A549 (cell line): ENCODE data around the gene DOK6. TPM values are rescaled to one million over a fixed set of nuclear protein-coding genes. Genes with fewer than 3 reads are reported as not detected.

Experiments
- ATAC-seq, 2 experiments: fragments of 200-7000 bp in 1 of 2; fragments of >200 bp in 1 of 2; cut with Nextera tagmentation in 1 of 2; cut with Tn5 transposase in 1 of 2; 3 replicates each; pipeline versions ENCODE4 v1.8.0 to v1.9.1; 2018 to 2020; ENCODE audit warnings: mild to moderate bottlenecking in 1 of 2, moderate library complexity in 1 of 2
- CTCF ChIA-PET: fragments of 300-600 bp; sonication (Branson Sonifier 250); formaldehyde crosslinking; extraction: SDS; loops from one replicate; lab custom pipeline; 2021; ENCODE audit warnings: antibody characterized with exemption, inconsistent platforms; lab: Yijun Ruan, JAX
- POLR2A ChIA-PET: fragments of 350-600 bp; formaldehyde crosslinking; extraction: SDS; loops from one replicate; lab custom pipeline; 2021; ENCODE audit warnings: antibody characterized with exemption, inconsistent platforms; lab: Yijun Ruan, JAX
- DNase-seq, 2 experiments: peaks; one replicate each; pipeline versions ENCODE4 v3.0.0 to v3.0.0-alpha.2; 2011 to 2016; ENCODE audit warnings: low read depth in 1 of 2, low spot score in 1 of 2
- FAIRE-seq: peaks from 2 replicates; lab custom pipeline; 2011; peaks lifted over from hg19 to GRCh38; lab: Jason Lieb, UNC
- H3K27ac ChIP-seq, 2 experiments: fragments of >200 bp; sonication (Bioruptor Twin); formaldehyde crosslinking; 3 replicates each; pipeline ENCODE4 v1.5.1; 2016 to 2017
- H3K4me1 ChIP-seq: fragments of >200 bp; sonication (Bioruptor Twin); formaldehyde crosslinking; 3 replicates; pipeline ENCODE4 v1.6.1; 2016
- H3K4me2 ChIP-seq: fragments of >200 bp; sonication (Bioruptor Twin); formaldehyde crosslinking; 3 replicates; pipeline ENCODE4 v1.6.1; 2016
- H3K4me3 ChIP-seq: fragments of >200 bp; sonication (Bioruptor Twin); formaldehyde crosslinking; 3 replicates; pipeline ENCODE4 v1.5.1; 2016
- H3K9me3 ChIP-seq: fragments of >200 bp; sonication (Bioruptor Twin); formaldehyde crosslinking; 3 replicates; pipeline ENCODE4 v1.6.1; 2016
- BHLHE40 ChIP-seq: IDR thresholded peaks from 2 replicates; pipeline ENCODE4 v1.6.1; 2012; ENCODE audit warnings: low read depth, low read length, inconsistent platforms
- CBX2 ChIP-seq: fragments of 200-600 bp; sonication (generic); IDR thresholded peaks from 2 replicates; pipeline ENCODE4 v1.6.1; 2016; ENCODE audit warnings: low read depth, mild to moderate bottlenecking, borderline replicate concordance
- CEBPB ChIP-seq, 2 experiments: fragments of >200 bp in 1 of 2; sonication (Bioruptor Twin) in 1 of 2; formaldehyde crosslinking in 1 of 2; IDR thresholded peaks; 2 replicates each; pipeline ENCODE4 v1.6.1; 2012 to 2016
- EHF ChIP-seq: fragments of 250-450 bp; sonication (Bioruptor Pico); IDR thresholded peaks from 2 replicates; pipeline ENCODE4 v1.5.0; 2020; ENCODE audit warnings: mild to moderate bottlenecking
- ESRRA ChIP-seq: fragments of 150-350 bp; IDR thresholded peaks from 2 replicates; pipeline ENCODE4 v1.6.1; 2014; ENCODE audit warnings: mild to moderate bottlenecking, low read length, borderline replicate concordance
- FOSL2 ChIP-seq, 2 experiments: fragments of 450-650 bp in 1 of 2; fragments of >200 bp in 1 of 2; sonication (Bioruptor Twin) in 1 of 2; formaldehyde crosslinking; IDR thresholded peaks; 2 replicates each; pipeline versions ENCODE4 v1.5.0 to v1.6.1; 2016 to 2020; ENCODE audit warnings: mild to moderate bottlenecking in 1 of 2, moderate library complexity in 1 of 2
- HOXA7 ChIP-seq: fragments of 250-450 bp; sonication (Bioruptor Pico); IDR thresholded peaks from 2 replicates; pipeline ENCODE4 v1.5.0; 2020; ENCODE audit warnings: mild to moderate bottlenecking, moderate library complexity
- JUN ChIP-seq, 2 experiments: fragments of >200 bp; sonication (Bioruptor Twin); formaldehyde crosslinking; IDR thresholded peaks; 2 replicates in 1 of 2; 3 replicates in 1 of 2; pipeline ENCODE4 v1.6.1; 2016 to 2017
- MAFK ChIP-seq: fragments of 450-650 bp; IDR thresholded peaks from 2 replicates; pipeline ENCODE4 v1.6.1; 2014; ENCODE audit not compliant: partially characterized antibody
- MAZ ChIP-seq: fragments of 150-350 bp; IDR thresholded peaks from 2 replicates; pipeline ENCODE4 v1.6.1; 2014; ENCODE audit warnings: antibody characterized with exemption, low read depth, low read length, borderline replicate concordance
- MYC ChIP-seq: IDR thresholded peaks from 2 replicates; pipeline ENCODE4 v1.6.1; 2012; ENCODE audit warnings: mild to moderate bottlenecking, inconsistent platforms, low read length, improper control_type of control experiment, borderline replicate concordance
- NR3C1 ChIP-seq: fragments of >200 bp; sonication (Bioruptor Twin); formaldehyde crosslinking; IDR thresholded peaks from 3 replicates; pipeline ENCODE4 v1.6.1; 2017
- POLR2A ChIP-seq: IDR thresholded peaks from 2 replicates; pipeline ENCODE4 v1.6.1; 2012; ENCODE audit warnings: mild to moderate bottlenecking, low read length
- POLR2AphosphoS2 ChIP-seq: conservative IDR thresholded peaks from 2 replicates; pipeline ENCODE4 v1.6.1; 2012; ENCODE audit warnings: low read length, improper control_type of control experiment, inconsistent platforms
- RAD21 ChIP-seq, 2 experiments: fragments of >200 bp in 1 of 2; sonication (Bioruptor Twin) in 1 of 2; formaldehyde crosslinking in 1 of 2; IDR thresholded peaks in 1 of 2; conservative IDR thresholded peaks in 1 of 2; 2 replicates in 1 of 2; 3 replicates in 1 of 2; pipeline ENCODE4 v1.6.1; 2012 to 2018; ENCODE audit warnings: inconsistent platforms in 1 of 2
- RARB ChIP-seq: fragments of 250-450 bp; sonication (Bioruptor Pico); IDR thresholded peaks from 2 replicates; pipeline ENCODE4 v1.8.0; 2021; ENCODE audit warnings: mild to moderate bottlenecking, moderate library complexity
- RFX5 ChIP-seq: fragments of 450-650 bp; IDR thresholded peaks from 2 replicates; pipeline ENCODE4 v1.7.1; 2014; ENCODE audit warnings: antibody characterized with exemption, mild to moderate bottlenecking, moderate library complexity
- RNF2 ChIP-seq: fragments of 200-600 bp; sonication (generic); IDR thresholded peaks from 2 replicates; pipeline ENCODE4 v1.6.1; 2016; ENCODE audit warnings: low read depth, mild to moderate bottlenecking, antibody characterized with exemption, moderate library complexity, borderline replicate concordance
- SMC3 ChIP-seq: fragments of >200 bp; sonication (Bioruptor Twin); formaldehyde crosslinking; IDR thresholded peaks from 3 replicates; pipeline ENCODE4 v1.6.1; 2018; ENCODE audit warnings: inconsistent platforms
- SREBF2 ChIP-seq: fragments of 450-650 bp; IDR thresholded peaks from 2 replicates; pipeline ENCODE4 v1.6.1; 2014; ENCODE audit warnings: mild to moderate bottlenecking, moderate library complexity
- TP53 ChIP-seq: fragments of 250-450 bp; sonication (Bioruptor Pico); IDR thresholded peaks from 2 replicates; pipeline ENCODE4 v1.5.0; 2021; ENCODE audit warnings: mild to moderate bottlenecking, moderate library complexity
- ZFP36 ChIP-seq: fragments of 450-650 bp; IDR thresholded peaks from 2 replicates; pipeline ENCODE4 v1.6.1; 2014; ENCODE audit warnings: borderline replicate concordance; ENCODE audit not compliant: partially characterized antibody
- ZSCAN20 ChIP-seq: fragments of 250-450 bp; sonication (Bioruptor Pico); IDR thresholded peaks from 2 replicates; pipeline ENCODE4 v1.8.0; 2022; ENCODE audit warnings: mild to moderate bottlenecking, moderate library complexity
- WGBS: methylation state at CpG from one replicate; pipeline ENCODE4 v1.1.6; 2017; ENCODE audit errors: missing lambda C conversion rate; 5-methylcytosine and 5-hydroxymethylcytosine counted together
- polyA plus RNA-seq, 4 experiments: library from polyadenylated mRNA; depleted of rRNA in 3 of 4; stranded (reverse); fragments of >200 nt; fragmentation: RNase III in 1 of 4; extraction: RNeasy Plus Mini Kit Qiagen cat#74134 plus additional on column Dnase treatment in 1 of 4; gene quantifications; 2 replicates in 3 of 4; 3 replicates in 1 of 4; pipeline ENCODE4 v1.2.3, GENCODE V29; 2011 to 2017
- TF ChIP-seq, protein P1 (sequence below): IDR thresholded peaks from 2 replicates; pipeline ENCODE4 v1.6.1; 2012

The DOK6 gene
- polyA plus RNA-seq, 2 of the 4 experiments (the other 2 are of a cell fraction): not detected

DNA sequence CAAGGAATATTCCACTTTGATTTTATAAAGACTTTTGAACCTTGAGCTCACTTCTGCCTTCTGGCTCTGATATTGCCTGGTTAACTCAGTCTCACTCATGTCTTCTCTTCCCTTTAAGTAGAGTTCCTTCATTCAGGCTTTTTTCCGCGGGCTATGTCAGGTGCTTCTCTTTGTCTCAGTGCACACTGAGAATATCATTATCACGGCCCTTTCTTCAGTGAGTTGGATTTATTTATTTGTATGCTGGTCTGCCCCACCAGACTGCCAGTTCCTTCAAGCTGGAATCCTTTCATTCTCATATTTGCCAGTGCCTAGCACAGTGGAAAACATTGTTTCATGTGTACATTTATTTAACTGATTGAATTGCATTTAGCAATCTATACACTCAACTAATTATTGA is 136.5 kb downstream of the DOK6 start:
- ChIA-PET POLR2A (no interaction called here), CTCF (no interaction called here)
- no peak for FAIRE-seq
- Histone ChIP-seq H3K4me1 (no peaks in the 10 kb centered on the region), H3K9me3 (no peaks in the 10 kb centered on the region), H3K4me3 (no peak overlapping the region), H3K4me2 (no peak overlapping the region), H3K27ac (no peak overlapping the region)
- no peak for ATAC-seq
- 66% methylated on average over 3 of the region's 3 CpGs for WGBS
- no peak for DNase-seq
- no peak for TF ChIP-seq RARB (CRISPR knock-in tag)
- TF ChIP-seq RNF2: no peak
- no peak for TF ChIP-seq TP53 (CRISPR knock-in tag)
- no peak for TF ChIP-seq MAFK
- no peak for TF ChIP-seq SMC3
- TF ChIP-seq, protein P1, sequence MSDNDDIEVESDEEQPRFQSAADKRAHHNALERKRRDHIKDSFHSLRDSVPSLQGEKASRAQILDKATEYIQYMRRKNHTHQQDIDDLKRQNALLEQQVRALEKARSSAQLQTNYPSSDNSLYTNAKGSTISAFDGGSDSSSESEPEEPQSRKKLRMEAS: no peak

GRCh38 chr18:69538849-69539248 is 138.2 kb downstream of the DOK6 start:
- H3K4me2 ChIP-seq: no peak overlapping the region
- no peaks in the 10 kb centered on the region for H3K9me3 ChIP-seq
- H3K4me3 ChIP-seq: no peak overlapping the region
- no peak for DNase-seq
- H3K4me1 ChIP-seq: no peaks in the 10 kb centered on the region
- POLR2A ChIA-PET: no interaction called here
- ATAC-seq: no peak
- TF ChIP-seq ZSCAN20 (no peak), POLR2A (no peak), MAZ (no peak), TP53 (CRISPR knock-in tag) (no peak), RFX5 (no peak), NR3C1 (no peak), MYC (no peak), HOXA7 (CRISPR knock-in tag) (no peak), RAD21 (conservative IDR thresholded peaks at IDR 0.05 in 1 of 2, IDR thresholded peaks at IDR 0.05 in 1 of 2) (no peak), BHLHE40 (no peak)
- H3K27ac ChIP-seq: no peak overlapping the region
- FAIRE-seq: no peak
- 6% methylated on average over 3 of the region's 3 CpGs for WGBS
- CTCF ChIA-PET: interaction anchor here (1.2 kb wide), 1 partner anchor 10 kb away, joined by 3 read pairs; no protein-coding TSS in a partner anchor

DNA sequence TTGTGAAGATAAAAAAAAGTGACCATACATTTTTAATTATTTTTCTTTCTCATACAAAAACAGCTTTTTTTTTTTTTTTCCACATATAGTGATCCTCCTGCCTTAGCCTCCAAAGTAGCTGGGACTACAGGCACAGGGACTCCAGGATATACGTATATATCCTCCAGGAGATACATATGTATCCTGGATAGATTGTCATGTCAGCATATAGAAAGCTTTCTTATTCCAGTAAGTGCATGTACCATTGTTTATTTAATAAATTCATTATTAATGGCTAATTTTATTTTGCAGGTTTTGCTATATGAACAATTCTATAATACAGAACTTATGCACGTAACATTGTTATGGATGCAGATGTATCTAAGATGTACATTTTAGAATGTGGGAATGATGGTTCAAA is 138.7 kb downstream of the DOK6 start:
- H3K4me2 ChIP-seq: no peak overlapping the region
- POLR2A ChIA-PET: no interaction called here
- H3K27ac ChIP-seq: no peak overlapping the region
- no peaks in the 10 kb centered on the region for H3K9me3 ChIP-seq
- no peaks in the 10 kb centered on the region for H3K4me1 ChIP-seq
- ATAC-seq (no peak), FAIRE-seq (no peak), DNase-seq (no peak)
- H3K4me3 ChIP-seq: no peak overlapping the region
- TF ChIP-seq JUN (IDR thresholded peaks at IDR 0.05): no peak
- 39% methylated on average over 2 of the region's 2 CpGs for WGBS
- CTCF ChIA-PET: no interaction called here

GRCh38 chr18:69556228-69556627 is 155.5 kb downstream of the DOK6 start:
- ATAC-seq (no peak), FAIRE-seq (no peak), DNase-seq (no peak)
- H3K9me3 ChIP-seq: no peaks in the 10 kb centered on the region
- H3K4me3 ChIP-seq: no peak overlapping the region
- CTCF ChIA-PET: no interaction called here
- no peak overlapping the region for H3K4me2 ChIP-seq
- TF ChIP-seq NR3C1 (no peak), ESRRA (no peak), TP53 (CRISPR knock-in tag) (no peak), HOXA7 (CRISPR knock-in tag) (no peak)
- H3K27ac ChIP-seq: no peak overlapping the region
- POLR2A ChIA-PET: no interaction called here
- 7% methylated on average over 3 of the region's 3 CpGs for WGBS
- H3K4me1 ChIP-seq: no peaks in the 10 kb centered on the region

DNA sequence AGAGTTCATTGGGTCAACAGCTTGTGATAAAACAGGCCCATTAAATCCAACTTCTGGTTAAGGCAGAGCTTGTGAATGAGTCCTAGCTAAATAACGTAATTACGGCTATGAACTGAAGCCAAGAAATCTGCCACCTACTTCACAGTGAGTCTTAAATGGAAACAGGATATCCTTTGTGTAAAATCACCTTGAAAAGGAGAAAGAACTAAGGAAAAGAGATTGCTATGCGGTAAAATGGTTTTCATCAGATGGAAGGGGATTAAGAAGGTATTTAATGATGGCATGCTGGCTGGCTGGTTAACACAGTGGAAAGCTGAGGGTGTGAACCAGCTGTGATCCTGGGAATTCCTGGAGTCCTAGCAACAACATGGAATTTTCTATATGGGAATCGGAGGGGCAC is 156.6 kb downstream of the DOK6 start:
- Histone ChIP-seq H3K4me2 (no peak overlapping the region), H3K9me3 (no peaks in the 10 kb centered on the region), H3K4me1 (no peaks in the 10 kb centered on the region), H3K4me3 (no peak overlapping the region), H3K27ac (no peak overlapping the region)
- 56% methylated on average over 4 of the region's 4 CpGs for WGBS
- FAIRE-seq: no peak
- no peak for ATAC-seq
- CTCF ChIA-PET: no interaction called here
- no peak for DNase-seq
- POLR2A ChIA-PET: no interaction called here
- TF ChIP-seq POLR2AphosphoS2 (no peak), BHLHE40 (no peak), ZFP36 (no peak), RARB (CRISPR knock-in tag) (no peak), EHF (CRISPR knock-in tag) (no peak), RNF2 (no peak), CEBPB (IDR thresholded peaks at IDR 0.05) (no peak), CBX2 (no peak), FOSL2 (IDR thresholded peaks at IDR 0.05) (no peak), FOSL2 (CRISPR knock-in tag; IDR thresholded peaks at IDR 0.05) (no peak), NR3C1 (no peak), SMC3 (no peak), SREBF2 (no peak)
- TF ChIP-seq, all 56 proteins: peak for 0
